HG03039 (cell line): Measurements from ENCODE around the gene STARD9.
"Not testable (repeated sequence)": the region's sequence is repeated elsewhere in the genome, so short reads cannot be mapped to it uniquely, and the experiment has no call there.

ENCODE experiments used
- ATAC-seq: cut with Tn5 transposase; IDR thresholded peaks from one replicate; pipeline ENCODE4 v1.9.1; 2021; ENCODE audit warnings: mild to moderate bottlenecking, moderate library complexity; ENCODE audit not compliant: unreplicated experiment

The STARD9 gene

DNA sequence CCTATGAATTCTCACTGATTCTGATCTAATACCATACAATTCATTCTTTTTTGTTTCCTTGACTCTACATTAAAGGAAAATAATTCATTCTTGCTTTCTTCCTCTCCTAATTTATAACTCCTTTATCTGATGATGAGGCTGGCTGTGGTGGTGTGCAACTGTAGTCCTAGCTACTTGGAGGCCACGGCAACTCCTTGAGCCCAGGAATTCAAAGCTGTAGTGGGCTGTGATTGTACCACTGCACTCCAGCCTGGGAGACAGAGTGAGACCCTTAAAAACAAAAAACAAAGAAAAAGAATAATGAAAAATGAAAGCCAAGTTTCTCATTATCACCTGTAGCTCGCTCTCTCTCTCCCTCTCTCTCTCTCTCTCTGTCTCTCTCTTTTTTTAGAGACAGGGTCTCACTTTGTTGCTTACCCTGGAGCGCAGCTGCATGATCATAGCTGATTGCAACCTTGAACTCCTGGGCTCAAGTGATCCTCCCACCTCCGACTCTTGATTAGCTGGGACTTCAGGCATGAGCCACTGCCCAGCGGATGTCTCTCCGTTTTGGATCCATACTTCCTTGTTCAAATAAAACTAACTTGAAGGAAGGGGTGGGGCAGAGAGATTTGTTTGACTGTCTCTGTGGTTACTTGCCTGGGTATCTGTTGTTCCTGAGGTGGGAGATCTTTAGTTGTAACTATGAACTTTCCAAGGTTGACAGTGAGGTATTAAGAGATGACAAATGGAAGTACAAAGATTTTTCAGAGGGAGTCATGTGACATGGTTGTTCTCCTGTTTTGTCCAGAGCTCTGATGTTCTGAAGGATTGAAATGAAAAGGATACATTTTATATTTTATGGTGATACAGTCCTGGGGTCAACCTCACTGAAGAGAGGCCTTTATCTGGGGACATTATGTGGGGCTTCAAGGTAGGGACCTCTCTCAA is 46.9 kb downstream of the STARD9 start:
- no peak for ATAC-seq

GRCh38 chr15:42623951-42624350 is 48.5 kb downstream of the STARD9 start:
- ATAC-seq, result no peak

GRCh38 chr15:42627485-42627884 is 52.1 kb downstream of the STARD9 start:
- ATAC-seq, result no peak

DNA sequence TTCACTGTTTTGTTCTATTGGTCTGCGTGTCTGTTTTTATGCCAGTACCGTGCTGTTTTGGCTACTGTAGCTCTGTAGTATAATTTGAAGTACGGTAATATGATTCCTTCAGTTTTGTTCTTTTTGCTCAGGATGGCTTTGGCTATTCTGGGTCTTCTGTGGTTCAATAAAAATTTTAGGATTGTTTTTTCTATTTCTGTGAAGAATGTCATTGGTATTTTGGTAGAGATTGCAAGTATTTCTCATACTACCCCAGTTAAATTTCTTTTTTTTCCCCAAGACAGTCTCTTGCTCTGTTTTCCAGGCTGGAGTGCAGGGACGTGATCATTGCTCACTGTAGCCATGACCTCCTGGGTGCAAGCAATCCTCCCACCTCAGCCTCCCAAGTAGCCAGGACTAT is 53.4 kb downstream of the STARD9 start:
- ATAC-seq, result no peak

GRCh38 chr15:42632105-42632675 is 56.8 kb downstream of the STARD9 start:
- no peak for ATAC-seq

DNA sequence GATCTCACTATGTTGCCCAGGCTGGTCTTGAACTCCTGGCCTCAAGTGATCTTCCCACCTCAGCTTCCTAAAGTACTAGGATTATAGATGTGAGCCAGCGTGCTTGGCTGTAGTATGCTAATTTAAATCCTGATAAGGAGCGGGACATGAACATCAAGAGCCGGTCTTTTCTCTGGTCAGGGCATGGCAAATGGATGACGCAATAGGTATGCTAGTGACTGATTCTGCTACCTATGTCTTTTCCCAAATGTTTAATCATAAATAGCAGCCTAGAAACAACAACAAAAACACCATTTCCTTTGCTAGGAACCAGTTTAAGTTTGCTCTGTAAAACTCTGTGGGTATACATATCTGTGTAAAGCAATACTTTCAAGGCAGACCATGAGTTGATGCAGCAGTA is 64.7 kb downstream of the STARD9 start:
- ATAC-seq, result no peak

GRCh38 chr15:42650208-42651066 is 75.0 kb downstream of the STARD9 start:
- peak; percentile 73 for ATAC-seq

DNA sequence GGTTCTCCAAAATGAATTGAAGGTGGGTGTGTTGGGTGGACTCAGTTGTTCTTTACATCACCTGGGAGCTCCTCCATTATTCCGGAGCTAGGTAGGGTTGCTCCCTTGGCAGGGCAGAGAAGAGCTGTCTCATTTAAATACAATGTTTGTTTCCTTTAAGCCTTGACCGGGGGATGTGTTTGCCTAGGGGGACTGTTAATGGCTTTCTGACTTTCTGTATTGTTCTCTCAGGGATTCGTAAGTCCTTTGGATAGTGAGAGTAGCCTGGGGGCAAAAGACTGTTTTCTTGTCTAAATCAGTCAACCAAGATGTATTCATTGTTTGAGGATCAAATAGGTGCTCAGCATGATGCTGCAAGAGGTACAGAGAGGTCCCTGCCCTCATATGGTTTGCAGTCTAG is 90.4 kb downstream of the STARD9 start:
- ATAC-seq, result no peak

GRCh38 chr15:42667855-42668254 is 92.4 kb downstream of the STARD9 start:
- ATAC-seq, result no peak

DNA sequence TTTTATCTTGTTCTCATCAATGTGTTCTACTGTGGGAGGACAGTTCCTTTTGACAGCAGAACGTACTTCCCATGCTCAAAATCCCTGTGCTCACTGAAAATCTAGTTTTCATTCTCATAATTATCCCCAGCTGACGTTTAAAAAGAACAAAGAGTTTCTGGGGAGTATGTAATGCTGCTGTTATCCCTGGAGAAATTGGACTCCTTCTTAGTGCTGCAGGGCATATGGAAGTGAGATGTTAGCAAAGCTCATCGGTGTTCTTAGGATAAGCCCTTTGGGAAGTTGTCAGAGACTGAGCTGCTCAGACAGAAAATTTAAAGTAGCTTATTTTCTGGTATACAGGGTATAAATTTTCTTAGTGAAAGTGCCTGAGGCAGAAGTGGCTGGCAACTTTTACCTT is 95.0 kb downstream of the STARD9 start:
- ATAC-seq, result no peak

GRCh38 chr15:42672444-42672843 is 97.0 kb downstream of the STARD9 start:
- ATAC-seq, result no peak

DNA sequence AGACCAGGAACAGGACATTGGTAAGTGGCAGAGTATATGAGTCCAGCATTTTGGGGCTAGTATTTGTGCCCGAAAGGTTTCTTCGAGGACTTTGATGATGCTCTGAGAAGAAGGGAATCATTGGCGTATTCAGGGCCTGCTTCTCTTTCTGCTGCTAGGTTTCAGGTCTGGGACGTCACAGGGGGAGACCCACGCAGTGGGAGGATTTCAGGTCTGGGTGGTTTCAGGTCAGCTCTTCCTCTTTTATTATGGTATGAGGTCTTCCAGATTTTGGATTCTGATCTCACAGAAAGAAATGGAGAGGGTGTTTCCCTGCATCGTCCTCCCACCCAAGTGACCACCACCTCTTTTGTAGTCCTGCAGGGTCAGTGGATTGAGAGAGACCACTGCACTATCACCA is 99.1 kb downstream of the STARD9 start:
- ATAC-seq, result no peak

- ATAC-seq, result no peak
Observed at GRCh38 chr15:42675021-42675420, 99.6 kb downstream of the STARD9 start.

DNA sequence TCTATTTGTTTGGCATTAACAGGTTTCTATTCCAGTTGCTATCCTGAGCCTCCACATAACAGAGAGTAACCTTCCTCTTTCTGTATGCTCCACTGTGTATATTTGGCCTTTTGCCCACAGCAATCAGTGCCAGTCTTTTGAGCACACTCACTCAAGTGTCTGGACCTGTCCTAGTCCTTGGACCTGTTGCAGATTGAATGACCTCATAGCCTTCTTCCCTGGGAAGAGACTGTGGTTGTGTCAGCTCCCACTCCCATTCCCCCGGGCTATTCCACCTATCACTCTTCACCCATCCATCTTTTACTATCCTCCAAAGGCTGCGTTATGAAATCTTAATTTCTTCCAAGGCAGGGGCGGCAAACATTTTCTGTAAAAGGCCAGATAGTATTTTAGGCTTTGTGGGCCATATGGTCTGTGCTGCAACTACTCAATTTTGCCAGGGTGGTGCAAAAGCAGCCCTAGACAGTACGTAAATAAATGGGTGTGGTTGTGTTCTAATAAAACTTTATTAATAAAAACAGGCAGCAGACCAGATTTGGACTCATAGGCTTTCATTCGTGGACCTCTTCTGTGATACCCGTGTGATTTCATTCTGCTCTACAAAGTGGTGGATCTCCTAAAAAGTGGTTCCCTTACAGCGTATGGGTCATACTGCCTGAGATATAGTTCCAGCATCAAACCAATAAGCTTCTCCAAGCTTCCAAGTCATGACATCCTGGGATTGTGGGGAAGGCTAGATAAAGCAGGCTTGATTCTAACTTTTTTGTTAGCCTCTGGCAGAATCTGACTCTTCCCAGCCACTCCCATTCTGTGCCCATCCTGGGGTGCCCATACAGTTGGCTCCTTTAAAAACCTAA is 104.1 kb downstream of the STARD9 start:
- ATAC-seq, result no peak

GRCh38 chr15:42680142-42680482 is 104.7 kb downstream of the STARD9 start:
- not testable (repeated sequence) for ATAC-seq

GRCh38 chr15:42681119-42681518 is 105.7 kb downstream of the STARD9 start:
- ATAC-seq, result no peak

DNA sequence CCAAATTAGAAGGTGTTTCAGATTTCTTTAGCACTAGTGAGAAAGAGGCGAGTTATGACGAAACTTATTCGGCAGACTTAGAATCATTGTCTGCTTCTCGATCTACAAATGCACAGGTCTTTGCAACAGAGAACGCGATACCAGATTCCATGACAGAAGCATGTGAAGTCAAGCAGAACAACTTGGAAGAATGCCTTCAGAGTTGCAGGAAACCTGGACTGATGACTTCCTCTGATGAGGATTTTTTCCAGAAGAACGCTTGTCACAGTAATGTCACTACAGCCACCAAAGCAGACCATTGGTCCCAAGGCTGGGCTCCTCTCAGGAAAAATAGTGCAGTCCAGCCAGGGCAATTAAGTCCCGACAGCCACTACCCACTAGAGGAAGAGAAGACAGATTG is 110.9 kb downstream of the STARD9 start:
- no peak for ATAC-seq

DNA sequence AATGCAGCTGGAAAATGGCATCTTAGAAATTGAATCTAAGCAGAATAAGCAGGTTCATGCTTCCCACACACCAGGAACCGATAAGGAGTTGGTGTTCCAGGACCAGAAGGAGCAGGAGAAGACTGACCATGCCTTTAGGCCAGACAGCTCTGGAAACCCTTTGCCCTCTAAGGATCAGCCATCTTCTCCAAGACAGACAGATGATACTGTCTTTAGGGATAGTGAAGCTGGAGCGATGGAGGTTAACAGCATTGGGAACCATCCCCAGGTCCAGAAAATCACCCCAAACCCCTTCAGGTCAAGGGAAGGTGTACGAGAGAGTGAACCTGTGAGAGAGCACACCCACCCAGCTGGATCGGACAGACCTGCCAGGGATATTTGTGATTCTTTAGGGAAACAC is 112.3 kb downstream of the STARD9 start:
- ATAC-seq, result no peak

GRCh38 chr15:42688301-42688700 is 112.9 kb downstream of the STARD9 start:
- no peak for ATAC-seq

GRCh38 chr15:42691308-42691707 is 115.9 kb downstream of the STARD9 start:
- no peak for ATAC-seq

DNA sequence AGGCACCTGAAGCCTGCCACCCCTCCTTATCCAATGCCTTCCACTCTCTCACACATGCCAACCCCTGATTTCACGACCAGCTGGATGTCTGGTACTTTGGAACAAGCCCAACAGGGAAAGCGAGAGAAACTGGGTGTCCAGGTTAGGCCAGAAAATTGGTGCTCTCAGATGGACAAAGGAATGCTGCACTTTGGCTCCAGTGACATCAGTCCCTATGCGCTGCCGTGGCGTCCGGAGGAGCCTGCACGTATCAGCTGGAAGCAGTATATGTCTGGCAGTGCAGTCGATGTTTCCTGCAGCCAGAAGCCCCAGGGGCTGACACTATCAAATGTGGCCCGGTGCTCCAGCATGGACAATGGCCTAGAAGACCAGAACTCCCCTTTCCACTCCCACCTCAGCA is 116.4 kb downstream of the STARD9 start:
- no peak for ATAC-seq
